Neuron (in vitro differentiated cells): Measurements from ENCODE around the gene TMEM151B.
A peak's percentile ranks its signal among the peaks of the same experiment; 100 is the strongest.

ENCODE experiments used
- H2AFZ ChIP-seq: one replicate; pipeline ENCODE4 v1.6.1; 2013; ENCODE audit warnings: low read depth, mild to moderate bottlenecking, inconsistent platforms, low read length, moderate library complexity
- H3K27me3 ChIP-seq: one replicate; pipeline ENCODE4 v1.6.1; 2013; ENCODE audit warnings: low read length; ENCODE audit not compliant: insufficient read depth
- H3K36me3 ChIP-seq: one replicate; pipeline ENCODE4 v1.6.1; 2013; ENCODE audit warnings: low read length; ENCODE audit not compliant: insufficient read depth
- H3K4me1 ChIP-seq: one replicate; pipeline ENCODE4 v1.6.1; 2013; ENCODE audit warnings: low read length; ENCODE audit not compliant: insufficient read depth
- H3K4me3 ChIP-seq: 2 replicates; pipeline ENCODE4 v1.5.1; 2013; ENCODE audit warnings: mild to moderate bottlenecking, low read length, moderate library complexity
- H3K9me3 ChIP-seq: one replicate; pipeline ENCODE4 v1.6.1; 2013; ENCODE audit warnings: low read length

The TMEM151B gene

GRCh38 chr6:44269178-44269920 lies 901 bp upstream of the TMEM151B start:
- Histone ChIP-seq H3K4me1 (peaks cover 48% of the 10 kb centered on the region), H2AFZ (no peak overlapping the region), H3K4me3 (peak overlapping the region; percentile 54), H3K36me3 (peaks cover 7% of the 10 kb centered on the region), H3K27me3 (no peaks in the 10 kb centered on the region), H3K9me3 (no peaks in the 10 kb centered on the region)

- Histone ChIP-seq H3K4me3 (peak overlapping the region; percentile 43), H3K9me3 (no peaks in the 10 kb centered on the region), H3K36me3 (peaks cover 14% of the 10 kb centered on the region), H2AFZ (no peak overlapping the region), H3K4me1 (peaks cover 44% of the 10 kb centered on the region), H3K27me3 (no peaks in the 10 kb centered on the region)
Measured at GRCh38 chr6:44270526-44271405, 516 bp downstream of the TMEM151B start.

GRCh38 chr6:44271406-44271723 lies 1.1 kb downstream of the TMEM151B start:
- peak overlapping the region; percentile 43 for H3K4me3 ChIP-seq

GRCh38 chr6:44271914-44272313 lies 1.7 kb downstream of the TMEM151B start:
- no peak overlapping the region for H2AFZ ChIP-seq
- peak overlapping the region; percentile 43 for H3K4me3 ChIP-seq
- H3K27me3 ChIP-seq, result no peaks in the 10 kb centered on the region
- H3K9me3 ChIP-seq, result no peaks in the 10 kb centered on the region
- peaks cover 40% of the 10 kb centered on the region for H3K4me1 ChIP-seq
- peaks cover 15% of the 10 kb centered on the region for H3K36me3 ChIP-seq

More at GRCh38 chr6:44271406-44271723, 1.1 kb downstream of the TMEM151B start:
- no peaks in the 10 kb centered on the region for H3K9me3 ChIP-seq
- no peak overlapping the region for H2AFZ ChIP-seq
- H3K36me3 ChIP-seq, result peaks cover 15% of the 10 kb centered on the region
- peaks cover 44% of the 10 kb centered on the region for H3K4me1 ChIP-seq
- no peaks in the 10 kb centered on the region for H3K27me3 ChIP-seq

- Histone ChIP-seq H3K4me1 (peaks cover 35% of the 10 kb centered on the region), H3K4me3 (no peak overlapping the region), H3K27me3 (no peaks in the 10 kb centered on the region)
Measured at GRCh38 chr6:44272529-44272928, 2.3 kb downstream of the TMEM151B start.

GRCh38 chr6:44272999-44273566 lies 2.8 kb downstream of the TMEM151B start:
- H3K27me3 ChIP-seq, result no peaks in the 10 kb centered on the region
- no peak overlapping the region for H3K4me3 ChIP-seq
- peaks cover 15% of the 10 kb centered on the region for H3K36me3 ChIP-seq
- H2AFZ ChIP-seq, result no peak overlapping the region
- peaks cover 30% of the 10 kb centered on the region for H3K4me1 ChIP-seq
- H3K9me3 ChIP-seq, result no peaks in the 10 kb centered on the region

More at GRCh38 chr6:44272529-44272928, 2.3 kb downstream of the TMEM151B start:
- H3K9me3 ChIP-seq, result no peaks in the 10 kb centered on the region
- H3K36me3 ChIP-seq, result peaks cover 15% of the 10 kb centered on the region
- no peak overlapping the region for H2AFZ ChIP-seq

- no peak overlapping the region for H2AFZ ChIP-seq
- H3K9me3 ChIP-seq, result no peaks in the 10 kb centered on the region
- H3K4me1 ChIP-seq, result peaks cover 25% of the 10 kb centered on the region
- peaks cover 15% of the 10 kb centered on the region for H3K36me3 ChIP-seq
- H3K4me3 ChIP-seq, result no peak overlapping the region
- H3K27me3 ChIP-seq, result no peaks in the 10 kb centered on the region
Measured at GRCh38 chr6:44273617-44274016, 3.4 kb downstream of the TMEM151B start.

GRCh38 chr6:44275271-44275748 lies 5.1 kb downstream of the TMEM151B start:
- H3K27me3 ChIP-seq, result no peaks in the 10 kb centered on the region
- peaks cover 9% of the 10 kb centered on the region for H3K4me1 ChIP-seq
- peaks cover 15% of the 10 kb centered on the region for H3K36me3 ChIP-seq
- H3K4me3 ChIP-seq, result no peak overlapping the region
- no peak overlapping the region for H2AFZ ChIP-seq
- no peaks in the 10 kb centered on the region for H3K9me3 ChIP-seq

- H3K4me1 ChIP-seq, result peaks cover 9% of the 10 kb centered on the region
- H3K9me3 ChIP-seq, result no peaks in the 10 kb centered on the region
- H3K4me3 ChIP-seq, result no peak overlapping the region
- no peak overlapping the region for H2AFZ ChIP-seq
- no peaks in the 10 kb centered on the region for H3K27me3 ChIP-seq
- peaks cover 15% of the 10 kb centered on the region for H3K36me3 ChIP-seq
Measured at GRCh38 chr6:44275749-44276648, 5.7 kb downstream of the TMEM151B start.

GRCh38 chr6:44276667-44277640 lies 6.7 kb downstream of the TMEM151B start:
- peaks cover 15% of the 10 kb centered on the region for H3K36me3 ChIP-seq
- no peak overlapping the region for H3K4me3 ChIP-seq
- no peaks in the 10 kb centered on the region for H3K4me1 ChIP-seq
- H3K9me3 ChIP-seq, result no peaks in the 10 kb centered on the region
- H2AFZ ChIP-seq, result no peak overlapping the region
- H3K27me3 ChIP-seq, result no peaks in the 10 kb centered on the region

- Histone ChIP-seq H3K4me3 (no peak overlapping the region), H3K27me3 (no peaks in the 10 kb centered on the region)
Measured at GRCh38 chr6:44277763-44278162, 7.5 kb downstream of the TMEM151B start.

More at GRCh38 chr6:44277763-44278162, 7.5 kb downstream of the TMEM151B start:
- H3K36me3 ChIP-seq, result peaks cover 15% of the 10 kb centered on the region
- H3K9me3 ChIP-seq, result no peaks in the 10 kb centered on the region
- H3K4me1 ChIP-seq, result no peaks in the 10 kb centered on the region
- H2AFZ ChIP-seq, result no peak overlapping the region
